ENCODE measurements around the gene APBB2.
"Not testable (repeated sequence)": the region's sequence is repeated elsewhere in the genome, so short reads cannot be mapped to it uniquely, and the experiment has no call there.

The APBB2 gene

GRCh38 chr4:40822420-40823166 is 391.7 kb downstream of the APBB2 start:
- no peak overlapping the region for H3K4me3 ChIP-seq (ENCODE audit: low read depth, low read length)
- peaks cover 24% of the 10 kb centered on the region for H3K36me3 ChIP-seq (ENCODE audit: insufficient read depth, low read length)
- H3K79me2 ChIP-seq (ENCODE audit: control insufficient read depth, insufficient read depth, low read length, unreplicated experiment), result no peaks in the 10 kb centered on the region
- no peaks in the 10 kb centered on the region for H3K4me1 ChIP-seq (ENCODE audit: control insufficient read depth, insufficient read depth, low read length, unreplicated experiment)
- no peak overlapping the region for H2AFZ ChIP-seq (ENCODE audit: low read length, unreplicated experiment)
- no peak overlapping the region for H3K27ac ChIP-seq (ENCODE audit: low read depth, low read length)
- H3K27me3 ChIP-seq (ENCODE audit: insufficient read depth, low read length), result no peaks in the 10 kb centered on the region

GRCh38 chr4:40820101-40820500 is 394.2 kb downstream of the APBB2 start:
- Histone ChIP-seq H2AFZ (ENCODE audit: low read length, unreplicated experiment) (no peak overlapping the region), H3K4me3 (ENCODE audit: low read depth, low read length) (no peak overlapping the region), H3K4me1 (ENCODE audit: control insufficient read depth, insufficient read depth, low read length, unreplicated experiment) (no peaks in the 10 kb centered on the region), H3K27me3 (ENCODE audit: insufficient read depth, low read length) (no peaks in the 10 kb centered on the region), H3K36me3 (ENCODE audit: insufficient read depth, low read length) (peaks cover 25% of the 10 kb centered on the region; the same call in 1 of the 2 replicates), H3K27ac (ENCODE audit: low read depth, low read length) (no peak overlapping the region), H3K79me2 (ENCODE audit: control insufficient read depth, insufficient read depth, low read length, unreplicated experiment) (no peaks in the 10 kb centered on the region)

- peaks cover 21% of the 10 kb centered on the region; the same call in 1 of the 2 replicates for H3K36me3 ChIP-seq (ENCODE audit: insufficient read depth, low read length)
- H3K4me1 ChIP-seq (ENCODE audit: control insufficient read depth, insufficient read depth, low read length, unreplicated experiment); H3K79me2 ChIP-seq (ENCODE audit: control insufficient read depth, insufficient read depth, low read length, unreplicated experiment); H3K4me3 ChIP-seq (ENCODE audit: low read depth, low read length); H3K27ac ChIP-seq (ENCODE audit: low read depth, low read length); H2AFZ ChIP-seq (ENCODE audit: low read length, unreplicated experiment); H3K27me3 ChIP-seq (ENCODE audit: insufficient read depth, low read length): not testable (repeated sequence)
Measured at GRCh38 chr4:40817157-40817556, 397.2 kb downstream of the APBB2 start.

- H3K27ac ChIP-seq (ENCODE audit: low read depth, low read length), result no peak overlapping the region
- H3K4me1 ChIP-seq (ENCODE audit: control insufficient read depth, insufficient read depth, low read length, unreplicated experiment), result no peaks in the 10 kb centered on the region
- H2AFZ ChIP-seq (ENCODE audit: low read length, unreplicated experiment), result no peak overlapping the region
- no peaks in the 10 kb centered on the region for H3K79me2 ChIP-seq (ENCODE audit: control insufficient read depth, insufficient read depth, low read length, unreplicated experiment)
- H3K36me3 ChIP-seq (ENCODE audit: insufficient read depth, low read length), result peaks cover 15% of the 10 kb centered on the region; the same call in 1 of the 2 replicates
- H3K27me3 ChIP-seq (ENCODE audit: insufficient read depth, low read length), result no peaks in the 10 kb centered on the region
- H3K4me3 ChIP-seq (ENCODE audit: low read depth, low read length), result no peak overlapping the region
Measured at GRCh38 chr4:40812856-40813255, 401.5 kb downstream of the APBB2 start.

- Histone ChIP-seq H3K27me3 (ENCODE audit: insufficient read depth, low read length) (no peaks in the 10 kb centered on the region), H3K27ac (ENCODE audit: low read depth, low read length) (peak overlapping the region; percentile 45; the same call in 1 of the 2 replicates), H3K36me3 (ENCODE audit: insufficient read depth, low read length) (peaks cover 15% of the 10 kb centered on the region; the same call in 1 of the 2 replicates), H3K79me2 (ENCODE audit: control insufficient read depth, insufficient read depth, low read length, unreplicated experiment) (no peaks in the 10 kb centered on the region), H3K4me1 (ENCODE audit: control insufficient read depth, insufficient read depth, low read length, unreplicated experiment) (no peaks in the 10 kb centered on the region), H3K4me3 (ENCODE audit: low read depth, low read length) (no peak overlapping the region), H2AFZ (ENCODE audit: low read length, unreplicated experiment) (no peak overlapping the region)
Measured at GRCh38 chr4:40812386-40812785, 402.0 kb downstream of the APBB2 start.

- Histone ChIP-seq H3K4me1 (ENCODE audit: control insufficient read depth, insufficient read depth, low read length, unreplicated experiment) (no peaks in the 10 kb centered on the region), H3K27ac (ENCODE audit: low read depth, low read length) (peak overlapping the region; percentile 45; the same call in 1 of the 2 replicates), H3K36me3 (ENCODE audit: insufficient read depth, low read length) (peaks cover 15% of the 10 kb centered on the region; the same call in 1 of the 2 replicates), H3K79me2 (ENCODE audit: control insufficient read depth, insufficient read depth, low read length, unreplicated experiment) (no peaks in the 10 kb centered on the region), H3K4me3 (ENCODE audit: low read depth, low read length) (no peak overlapping the region), H3K27me3 (ENCODE audit: insufficient read depth, low read length) (no peaks in the 10 kb centered on the region), H2AFZ (ENCODE audit: low read length, unreplicated experiment) (no peak overlapping the region)
Measured at GRCh38 chr4:40811956-40812355, 402.4 kb downstream of the APBB2 start.

- H3K36me3 ChIP-seq (ENCODE audit: insufficient read depth, low read length), result peaks cover 1% of the 10 kb centered on the region; the same call in 1 of the 2 replicates
- H3K27ac ChIP-seq (ENCODE audit: low read depth, low read length), result no peak overlapping the region
- no peak overlapping the region for H2AFZ ChIP-seq (ENCODE audit: low read length, unreplicated experiment)
- no peaks in the 10 kb centered on the region for H3K79me2 ChIP-seq (ENCODE audit: control insufficient read depth, insufficient read depth, low read length, unreplicated experiment)
- no peak overlapping the region for H3K4me3 ChIP-seq (ENCODE audit: low read depth, low read length)
- no peaks in the 10 kb centered on the region for H3K4me1 ChIP-seq (ENCODE audit: control insufficient read depth, insufficient read depth, low read length, unreplicated experiment)
- H3K27me3 ChIP-seq (ENCODE audit: insufficient read depth, low read length), result no peaks in the 10 kb centered on the region
Measured at GRCh38 chr4:40808926-40809457, 405.4 kb downstream of the APBB2 start.

GRCh38 chr4:40804598-40804997 is 409.7 kb downstream of the APBB2 start:
- Histone ChIP-seq H3K36me3 (ENCODE audit: insufficient read depth, low read length) (no peaks in the 10 kb centered on the region), H3K4me1 (ENCODE audit: control insufficient read depth, insufficient read depth, low read length, unreplicated experiment) (no peaks in the 10 kb centered on the region), H3K79me2 (ENCODE audit: control insufficient read depth, insufficient read depth, low read length, unreplicated experiment) (no peaks in the 10 kb centered on the region), H3K27me3 (ENCODE audit: insufficient read depth, low read length) (no peaks in the 10 kb centered on the region), H3K4me3 (ENCODE audit: low read depth, low read length) (no peak overlapping the region), H2AFZ (ENCODE audit: low read length, unreplicated experiment) (no peak overlapping the region), H3K27ac (ENCODE audit: low read depth, low read length) (no peak overlapping the region)

GRCh38 chr4:40800064-40800463 is 414.3 kb downstream of the APBB2 start:
- H3K79me2 ChIP-seq (ENCODE audit: control insufficient read depth, insufficient read depth, low read length, unreplicated experiment), result no peaks in the 10 kb centered on the region
- H2AFZ ChIP-seq (ENCODE audit: low read length, unreplicated experiment), result no peak overlapping the region
- H3K4me3 ChIP-seq (ENCODE audit: low read depth, low read length), result no peak overlapping the region
- H3K27me3 ChIP-seq (ENCODE audit: insufficient read depth, low read length), result no peaks in the 10 kb centered on the region
- no peak overlapping the region for H3K27ac ChIP-seq (ENCODE audit: low read depth, low read length)
- H3K36me3 ChIP-seq (ENCODE audit: insufficient read depth, low read length), result no peaks in the 10 kb centered on the region
- H3K4me1 ChIP-seq (ENCODE audit: control insufficient read depth, insufficient read depth, low read length, unreplicated experiment), result no peaks in the 10 kb centered on the region

- no peaks in the 10 kb centered on the region for H3K4me1 ChIP-seq (ENCODE audit: control insufficient read depth, insufficient read depth, low read length, unreplicated experiment)
- peaks cover 4% of the 10 kb centered on the region; the same call in 1 of the 2 replicates for H3K27me3 ChIP-seq (ENCODE audit: insufficient read depth, low read length)
- no peak overlapping the region for H3K27ac ChIP-seq (ENCODE audit: low read depth, low read length)
- H3K4me3 ChIP-seq (ENCODE audit: low read depth, low read length), result no peak overlapping the region
- no peaks in the 10 kb centered on the region for H3K36me3 ChIP-seq (ENCODE audit: insufficient read depth, low read length)
- no peak overlapping the region for H2AFZ ChIP-seq (ENCODE audit: low read length, unreplicated experiment)
- H3K79me2 ChIP-seq (ENCODE audit: control insufficient read depth, insufficient read depth, low read length, unreplicated experiment), result no peaks in the 10 kb centered on the region
Measured at GRCh38 chr4:40789771-40790170, 424.6 kb downstream of the APBB2 start.

- Histone ChIP-seq H3K79me2 (ENCODE audit: control insufficient read depth, insufficient read depth, low read length, unreplicated experiment) (no peaks in the 10 kb centered on the region), H2AFZ (ENCODE audit: low read length, unreplicated experiment) (no peak overlapping the region)
Measured at GRCh38 chr4:40789031-40789430, 425.3 kb downstream of the APBB2 start.

More at GRCh38 chr4:40789031-40789430, 425.3 kb downstream of the APBB2 start:
- Histone ChIP-seq H3K4me1 (ENCODE audit: control insufficient read depth, insufficient read depth, low read length, unreplicated experiment) (no peaks in the 10 kb centered on the region), H3K27me3 (ENCODE audit: insufficient read depth, low read length) (peaks cover 4% of the 10 kb centered on the region; the same call in 1 of the 2 replicates), H3K36me3 (ENCODE audit: insufficient read depth, low read length) (no peaks in the 10 kb centered on the region), H3K27ac (ENCODE audit: low read depth, low read length) (no peak overlapping the region), H3K4me3 (ENCODE audit: low read depth, low read length) (no peak overlapping the region)

Data from ACC112 (cell line).